Measurements from ENCODE around the gene LYPLAL1.

DNA sequence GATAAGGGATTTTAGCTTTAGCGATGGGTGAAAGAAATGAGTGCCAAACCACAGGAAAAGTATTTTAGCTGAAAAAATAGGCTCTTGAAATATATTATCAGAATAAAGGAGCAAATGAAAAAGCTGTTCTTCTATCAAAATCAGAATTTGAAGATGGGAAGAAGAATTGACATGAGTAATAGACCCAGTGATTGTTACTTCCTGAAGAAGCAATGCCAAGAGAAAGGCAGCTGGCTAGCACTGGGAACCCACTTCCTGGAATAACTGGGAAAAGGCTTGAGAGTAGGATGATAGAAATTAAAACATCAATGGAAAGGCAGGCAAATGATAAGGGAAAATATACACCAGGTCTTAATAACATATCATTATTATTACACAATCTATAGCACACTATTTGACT is 29.9 kb upstream of the LYPLAL1 start:
- TF ChIP-seq POLR2AphosphoS5 (IDR thresholded peaks at IDR 0.05) (no peak), POLR2A (IDR thresholded peaks at IDR 0.05) (no peak), EP300 (IDR thresholded peaks at IDR 0.05; ENCODE audit: low read depth) (no peak)
- TF ChIP-seq, protein P1, sequence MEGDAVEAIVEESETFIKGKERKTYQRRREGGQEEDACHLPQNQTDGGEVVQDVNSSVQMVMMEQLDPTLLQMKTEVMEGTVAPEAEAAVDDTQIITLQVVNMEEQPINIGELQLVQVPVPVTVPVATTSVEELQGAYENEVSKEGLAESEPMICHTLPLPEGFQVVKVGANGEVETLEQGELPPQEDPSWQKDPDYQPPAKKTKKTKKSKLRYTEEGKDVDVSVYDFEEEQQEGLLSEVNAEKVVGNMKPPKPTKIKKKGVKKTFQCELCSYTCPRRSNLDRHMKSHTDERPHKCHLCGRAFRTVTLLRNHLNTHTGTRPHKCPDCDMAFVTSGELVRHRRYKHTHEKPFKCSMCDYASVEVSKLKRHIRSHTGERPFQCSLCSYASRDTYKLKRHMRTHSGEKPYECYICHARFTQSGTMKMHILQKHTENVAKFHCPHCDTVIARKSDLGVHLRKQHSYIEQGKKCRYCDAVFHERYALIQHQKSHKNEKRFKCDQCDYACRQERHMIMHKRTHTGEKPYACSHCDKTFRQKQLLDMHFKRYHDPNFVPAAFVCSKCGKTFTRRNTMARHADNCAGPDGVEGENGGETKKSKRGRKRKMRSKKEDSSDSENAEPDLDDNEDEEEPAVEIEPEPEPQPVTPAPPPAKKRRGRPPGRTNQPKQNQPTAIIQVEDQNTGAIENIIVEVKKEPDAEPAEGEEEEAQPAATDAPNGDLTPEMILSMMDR (IDR thresholded peaks at IDR 0.05): no peak
